GM19240 (cell line): ENCODE data around the gene TSHZ3.

Source experiments
- DNase-seq: peaks from one replicate; pipeline ENCODE4 v3.0.0; 2011; ENCODE audit warnings: low spot score; ENCODE audit not compliant: insufficient read length

Gene TSHZ3

DNA sequence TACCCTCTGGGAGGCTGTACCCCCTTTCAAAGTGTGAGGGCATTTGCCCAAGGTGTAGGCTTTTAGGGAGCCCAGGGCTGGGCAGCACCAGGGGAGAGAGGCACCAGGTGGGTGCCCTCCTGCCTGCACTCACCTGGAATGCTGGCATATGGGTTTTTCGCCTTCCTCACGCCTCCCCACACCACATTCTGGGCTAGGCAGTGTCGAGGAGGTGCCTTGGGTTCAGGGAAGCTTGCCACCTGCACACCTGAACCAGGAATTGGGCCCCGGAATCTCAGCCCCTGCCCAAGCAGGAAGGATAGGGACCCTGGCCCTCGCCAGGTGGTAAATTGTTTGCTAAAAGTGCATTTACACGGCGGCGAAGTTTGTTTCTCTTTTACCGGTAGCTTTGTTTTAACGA lies 5.1 kb upstream of the TSHZ3 start:
- DNase-seq: no peak

DNA sequence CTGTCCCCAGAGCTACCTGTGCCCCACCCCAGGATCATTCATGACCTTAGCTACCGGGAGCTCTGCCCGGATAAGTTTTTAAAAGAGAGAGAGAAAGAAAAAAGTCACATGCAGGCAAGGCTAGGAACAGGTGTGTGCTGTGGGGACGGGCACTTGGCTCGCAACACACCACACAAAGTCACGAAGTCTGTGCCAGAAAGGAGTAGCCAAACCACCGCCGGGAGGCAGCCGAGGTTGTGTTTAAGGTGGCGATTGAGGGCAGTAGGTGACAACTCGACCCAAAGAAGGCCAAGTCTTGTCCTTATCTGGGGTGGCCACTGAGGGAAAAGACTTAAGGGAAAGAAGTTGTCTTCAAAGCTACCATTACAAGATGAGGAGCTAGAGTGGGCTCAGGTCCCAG lies 4.6 kb upstream of the TSHZ3 start:
- no peak for DNase-seq

DNA sequence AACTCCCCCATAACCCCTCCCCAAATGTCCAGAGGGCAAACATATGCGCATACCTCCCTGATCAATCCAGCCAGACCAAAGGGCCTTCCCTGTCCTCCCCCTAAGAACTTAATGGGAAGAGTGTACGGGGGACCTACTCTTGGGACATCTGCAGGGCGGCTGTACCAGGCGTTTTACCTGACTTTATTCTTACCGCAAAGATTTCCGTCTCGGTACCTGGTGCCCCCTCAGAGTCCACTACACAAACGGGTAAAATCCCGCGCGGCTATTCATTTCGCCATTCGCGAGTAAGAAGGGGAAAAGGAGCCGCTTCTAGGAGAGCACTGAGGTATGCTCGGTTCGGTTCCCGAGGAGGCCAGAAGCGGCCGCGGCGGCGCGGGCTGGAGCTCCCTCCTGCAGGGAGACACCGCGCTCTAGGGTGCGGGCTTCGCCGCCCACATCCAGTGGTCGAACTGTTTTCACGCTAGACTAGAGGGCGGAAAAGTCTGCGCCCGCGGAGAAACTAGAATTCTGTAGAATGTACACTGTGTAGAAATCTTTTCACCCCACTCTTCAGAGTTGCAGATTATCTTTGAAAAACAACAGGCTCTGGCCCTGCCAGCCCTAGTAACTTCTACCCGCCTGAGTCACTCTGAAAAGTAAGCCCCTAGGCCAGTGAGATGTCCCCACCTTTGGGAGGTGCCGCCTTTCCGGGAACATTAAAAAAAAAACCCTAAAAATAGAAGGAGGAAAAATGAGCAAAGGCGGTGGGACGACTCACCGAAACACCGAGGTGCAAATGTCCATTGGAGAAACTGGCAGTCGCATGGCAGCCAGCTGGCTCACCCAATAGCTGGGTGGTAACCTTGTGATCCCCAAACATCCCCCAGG lies 3.8 kb upstream of the TSHZ3 start:
- DNase-seq: no peak

DNA sequence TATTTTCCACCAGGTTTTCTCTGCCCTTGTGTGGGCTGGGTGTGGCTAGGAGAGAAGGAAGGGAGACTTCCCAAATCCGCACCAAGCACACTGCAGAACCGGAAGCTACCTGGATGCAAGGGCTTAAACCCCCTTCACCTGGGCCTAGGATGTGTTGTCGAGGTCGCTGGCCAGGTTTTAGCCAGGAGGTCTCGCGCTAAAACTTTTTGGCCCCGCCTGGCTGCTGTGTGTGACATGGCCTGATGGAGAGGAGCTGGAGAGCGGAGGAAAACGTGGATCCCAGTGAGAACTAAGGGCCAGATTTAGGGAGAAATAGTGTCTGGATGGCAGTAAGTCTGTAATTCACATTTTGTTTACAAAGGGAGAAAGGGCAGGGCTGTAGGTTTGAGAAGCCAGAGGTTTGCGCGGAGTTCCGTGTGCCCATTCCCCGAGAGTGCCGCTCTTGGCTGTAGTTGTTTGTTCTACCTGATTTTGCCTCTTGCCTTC lies 3.1 kb upstream of the TSHZ3 start:
- DNase-seq: no peak

DNA sequence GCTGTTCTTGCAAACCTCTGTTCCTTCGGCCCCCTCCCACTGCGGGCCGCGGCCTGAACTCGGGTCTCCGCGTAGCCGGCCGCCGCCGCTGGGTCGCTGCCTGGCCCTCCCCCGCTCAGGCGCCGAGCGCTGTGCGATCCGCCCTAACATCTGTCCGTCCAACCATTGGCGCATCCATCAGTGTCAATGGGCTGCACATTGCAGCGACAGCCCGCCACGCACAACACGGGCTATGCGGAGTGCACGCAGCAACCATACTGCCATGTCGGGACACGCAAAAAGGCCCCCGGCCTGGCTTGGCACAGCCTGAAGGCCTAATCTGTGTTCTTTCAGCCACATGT lies 2.6 kb upstream of the TSHZ3 start:
- no peak for DNase-seq

DNA sequence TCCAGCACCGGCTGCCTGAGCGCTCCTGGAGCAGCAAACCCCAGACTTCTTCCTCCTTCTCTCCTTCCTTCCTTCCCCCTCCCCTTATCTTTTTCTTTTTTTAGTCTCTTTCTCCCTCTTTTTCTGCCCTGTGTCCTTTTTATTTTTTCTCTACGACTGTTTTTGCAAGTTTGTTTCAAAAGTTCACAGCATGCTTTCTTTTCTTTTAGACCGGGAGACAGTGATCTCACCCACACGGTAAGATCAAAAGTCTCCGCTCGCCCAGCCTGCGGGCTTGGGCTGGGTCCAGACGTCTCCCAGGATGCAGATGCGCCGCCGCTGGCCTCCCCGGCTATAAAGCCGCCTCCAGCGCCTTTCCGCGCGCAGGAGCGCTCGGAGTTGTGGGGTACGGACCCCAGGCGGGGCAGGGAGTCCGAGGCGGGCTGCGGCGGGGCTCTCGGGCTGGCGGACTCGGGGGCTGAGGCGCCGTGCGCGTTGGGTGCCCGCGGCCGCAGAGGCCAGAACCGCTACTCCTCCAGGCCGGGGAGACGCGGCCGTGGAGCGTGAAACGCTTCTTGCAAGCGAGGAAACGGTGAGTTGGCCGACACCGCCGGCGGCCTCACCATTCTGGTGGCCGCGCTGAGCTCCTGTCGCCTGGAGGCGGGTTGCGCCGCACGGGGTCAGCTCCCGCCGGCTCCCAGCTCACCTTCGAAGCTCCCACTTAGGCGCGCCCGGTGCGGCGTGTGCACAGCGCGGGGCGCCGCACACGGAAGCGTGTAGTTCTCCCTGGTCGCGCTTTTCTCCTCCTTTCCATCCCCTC lies 2.0 kb upstream of the TSHZ3 start:
- DNase-seq: no peak

DNA sequence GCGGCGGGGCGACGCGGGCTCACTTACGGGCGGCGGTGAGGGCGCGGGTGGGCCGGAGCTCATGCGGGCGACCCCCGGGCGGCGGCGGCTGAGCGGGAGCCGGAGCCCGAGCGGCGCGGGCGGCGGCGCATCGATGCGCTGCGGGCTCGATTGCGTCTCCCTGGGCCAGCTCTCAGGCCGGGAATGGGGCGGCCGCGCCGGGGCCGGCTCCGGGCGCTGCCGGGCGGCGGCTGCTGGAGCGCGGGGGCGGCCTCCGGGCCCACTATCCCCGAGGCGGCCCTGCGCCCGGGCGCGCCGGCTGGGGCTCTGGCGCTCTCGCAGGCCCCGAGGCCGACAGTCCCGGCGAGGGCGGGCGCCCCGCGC lies 1.4 kb upstream of the TSHZ3 start:
- no peak for DNase-seq

DNA sequence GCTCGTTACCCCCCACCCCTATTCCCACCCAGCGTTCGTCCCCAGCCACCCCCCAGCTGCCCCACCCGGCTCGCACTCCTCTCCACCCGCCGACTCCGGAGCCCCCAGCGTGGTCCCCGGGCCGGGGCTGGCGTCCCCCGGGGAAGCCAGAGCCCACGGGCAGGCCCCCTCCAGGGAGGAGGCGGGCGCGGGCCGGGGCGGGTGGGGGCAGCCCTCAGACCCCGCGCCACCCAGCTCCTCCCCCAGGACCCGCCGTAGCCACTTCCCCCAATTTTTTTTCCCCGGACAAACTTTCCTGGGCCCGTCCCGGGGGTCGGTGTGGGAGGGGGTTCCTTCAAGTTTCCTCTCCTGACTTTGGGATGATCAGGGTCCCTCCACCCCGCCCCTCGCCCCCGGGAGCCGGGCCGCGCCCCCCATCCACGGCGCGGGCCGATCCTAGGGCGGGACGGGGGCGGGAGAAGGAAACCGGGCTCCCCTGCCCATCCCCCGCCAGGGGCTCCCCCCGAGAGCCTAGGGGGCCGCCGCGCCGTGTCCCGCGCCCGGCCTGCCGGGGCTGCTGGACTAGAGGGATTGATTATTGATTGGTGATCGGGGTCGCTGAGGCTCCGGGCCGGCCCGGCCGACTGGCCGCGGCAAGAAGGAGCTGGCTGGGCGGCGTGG lies 927 bp upstream of the TSHZ3 start:
- no peak for DNase-seq

DNA sequence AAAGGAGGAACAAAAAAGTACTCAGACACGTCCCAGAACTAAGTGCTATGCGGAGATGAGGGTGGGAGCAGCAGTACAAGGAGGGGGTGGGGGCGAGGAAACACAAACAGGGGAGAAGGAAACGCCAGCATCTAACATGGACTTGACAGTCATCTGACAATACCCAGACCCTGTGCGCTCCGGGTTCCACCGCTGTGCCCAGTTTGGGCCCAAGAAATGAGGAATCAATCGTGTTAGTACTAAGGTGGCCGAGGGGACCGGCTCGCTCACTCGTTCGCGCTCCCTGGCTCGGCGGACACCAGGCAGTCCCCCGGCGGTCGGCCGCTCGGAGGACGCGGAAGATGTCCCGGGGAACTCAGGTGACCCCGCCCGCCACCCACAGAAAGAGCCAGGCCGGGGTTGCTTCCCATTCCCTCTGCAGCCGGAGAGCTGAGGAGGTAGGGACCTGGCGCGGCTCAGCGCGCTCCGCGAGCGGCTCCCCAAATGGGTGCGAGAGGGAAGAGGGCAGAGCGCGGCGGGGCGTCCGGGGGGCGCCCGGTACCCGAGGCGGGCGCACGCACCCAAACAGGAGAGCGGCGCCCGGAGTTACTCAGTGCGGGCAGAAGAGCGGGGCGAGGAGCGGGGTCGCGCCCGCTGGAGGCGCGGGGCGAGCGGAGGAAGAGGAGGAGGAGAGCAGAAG lies 616 bp downstream of the TSHZ3 start:
- no peak for DNase-seq

DNA sequence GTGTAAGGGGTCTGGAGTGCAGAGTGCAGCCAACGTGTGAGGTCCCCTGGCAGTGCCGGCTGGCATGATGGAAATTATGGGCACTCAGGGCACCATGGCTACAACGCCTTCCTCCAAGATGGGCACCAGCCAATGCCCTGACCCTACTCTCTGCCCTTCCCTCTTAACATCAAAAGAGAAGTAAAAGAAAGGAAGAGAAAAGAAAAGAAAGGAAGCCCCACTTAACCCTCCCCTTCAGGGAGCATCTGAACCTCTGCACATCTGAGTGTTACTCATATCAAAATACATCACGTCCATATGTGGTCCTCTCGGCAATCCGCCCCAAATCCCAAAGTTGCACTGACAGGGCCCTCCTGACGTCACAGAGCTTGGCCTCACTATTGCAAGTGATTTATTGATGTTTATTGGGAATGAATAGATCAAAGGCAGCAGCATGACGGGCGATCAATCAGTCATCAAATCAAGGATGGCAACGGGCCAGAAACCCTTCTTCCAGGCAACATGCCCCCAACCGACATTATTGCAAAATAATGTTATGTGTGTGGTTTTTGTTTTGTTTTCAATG lies 1.3 kb downstream of the TSHZ3 start:
- no peak for DNase-seq

DNA sequence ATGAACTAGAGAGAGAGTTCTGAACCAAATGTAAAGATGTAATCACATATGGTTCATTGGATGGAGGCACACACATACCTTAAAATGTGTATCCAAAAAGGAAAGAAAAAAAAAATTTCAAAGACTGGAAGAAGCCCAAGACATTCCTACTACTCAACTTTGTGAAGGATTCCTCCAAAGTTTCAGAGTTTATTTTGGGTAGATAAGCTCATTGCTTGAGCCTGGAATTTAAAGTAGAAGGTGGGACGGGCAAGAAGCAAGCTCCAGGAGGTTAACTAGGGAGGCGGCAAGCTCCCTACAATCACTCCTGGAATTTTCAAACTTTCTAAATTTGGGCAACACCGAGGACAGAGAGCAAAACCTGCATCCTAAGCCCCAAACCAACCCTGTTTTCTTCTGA lies 1.9 kb downstream of the TSHZ3 start:
- no peak for DNase-seq

DNA sequence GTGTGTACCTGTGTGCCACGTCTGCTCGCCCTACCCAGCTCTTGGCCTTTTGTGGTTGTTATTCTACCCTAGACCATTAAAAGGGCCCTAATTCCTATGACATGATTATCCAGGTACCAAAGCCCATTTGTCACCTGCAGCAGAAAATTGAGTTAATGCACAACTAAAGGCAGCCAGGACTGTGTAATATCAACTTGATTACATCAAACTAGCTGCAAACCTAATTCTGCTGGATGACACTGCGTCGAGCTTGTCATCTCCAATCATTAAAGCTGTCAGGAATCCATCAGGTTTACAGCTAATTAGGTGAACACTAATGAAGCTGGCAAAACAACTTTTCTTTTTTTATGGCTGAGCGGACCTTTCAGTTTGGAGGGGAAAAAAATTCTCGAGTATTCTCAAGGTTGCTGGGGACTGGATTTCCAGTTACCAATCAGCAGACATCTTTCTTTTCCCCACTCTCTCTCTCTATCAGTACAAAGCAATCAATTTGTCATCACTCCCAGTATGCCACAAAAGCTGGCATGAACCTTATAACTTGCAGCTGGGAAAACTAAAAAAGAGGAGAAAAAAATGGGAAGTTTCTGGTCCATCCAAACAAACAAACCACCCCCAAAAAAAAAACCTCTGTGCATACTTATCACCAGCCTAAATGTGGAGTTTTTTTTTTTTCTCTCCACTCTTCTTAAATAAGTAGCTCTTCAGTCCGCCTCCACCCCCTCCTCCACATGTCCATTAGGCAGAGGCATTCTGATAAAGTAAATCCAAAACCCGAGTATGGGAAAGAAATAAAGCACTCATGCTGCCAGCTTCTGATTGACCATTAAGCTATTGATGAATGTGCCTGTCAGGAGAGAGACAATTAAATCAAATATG lies 2.8 kb downstream of the TSHZ3 start:
- DNase-seq: no peak

DNA sequence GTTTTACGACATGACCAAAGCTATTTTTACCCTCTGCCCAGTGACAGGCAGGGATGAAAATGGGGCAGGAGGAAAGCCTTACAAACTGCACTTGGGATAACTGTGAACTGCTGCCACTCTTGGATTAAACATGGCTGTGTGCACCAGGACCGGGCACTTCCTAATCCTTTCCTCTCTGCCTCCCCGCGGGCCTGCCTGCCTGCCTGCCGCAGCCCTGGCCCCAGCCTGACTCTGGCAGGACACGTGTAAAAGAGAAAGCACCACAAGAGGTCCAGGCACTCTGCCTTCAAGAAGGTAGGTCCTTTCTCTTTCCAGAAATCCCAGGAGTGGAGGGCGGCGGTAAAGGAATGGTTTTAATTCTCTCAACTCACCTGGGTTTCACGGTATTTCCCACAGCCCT lies 4.8 kb downstream of the TSHZ3 start:
- DNase-seq: no peak

DNA sequence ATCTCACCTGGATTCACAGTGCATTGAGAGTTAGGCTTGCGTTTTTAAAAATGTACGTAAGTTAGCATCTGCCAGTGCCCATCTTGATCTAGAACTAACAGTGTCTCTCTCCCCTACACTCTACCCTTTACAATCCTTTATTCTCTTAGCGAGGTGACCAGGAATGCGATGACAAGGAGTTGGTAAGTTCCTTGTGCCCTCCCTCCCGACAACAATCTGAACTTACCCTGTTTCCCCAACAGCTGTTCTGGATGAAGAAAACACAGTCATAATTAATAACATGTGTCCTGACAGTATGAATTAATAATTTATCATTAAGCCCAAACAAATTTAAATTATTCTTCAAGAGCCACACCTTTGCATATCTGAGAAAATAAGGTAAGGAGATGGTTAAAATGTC lies 6.3 kb downstream of the TSHZ3 start:
- DNase-seq: no peak

DNA sequence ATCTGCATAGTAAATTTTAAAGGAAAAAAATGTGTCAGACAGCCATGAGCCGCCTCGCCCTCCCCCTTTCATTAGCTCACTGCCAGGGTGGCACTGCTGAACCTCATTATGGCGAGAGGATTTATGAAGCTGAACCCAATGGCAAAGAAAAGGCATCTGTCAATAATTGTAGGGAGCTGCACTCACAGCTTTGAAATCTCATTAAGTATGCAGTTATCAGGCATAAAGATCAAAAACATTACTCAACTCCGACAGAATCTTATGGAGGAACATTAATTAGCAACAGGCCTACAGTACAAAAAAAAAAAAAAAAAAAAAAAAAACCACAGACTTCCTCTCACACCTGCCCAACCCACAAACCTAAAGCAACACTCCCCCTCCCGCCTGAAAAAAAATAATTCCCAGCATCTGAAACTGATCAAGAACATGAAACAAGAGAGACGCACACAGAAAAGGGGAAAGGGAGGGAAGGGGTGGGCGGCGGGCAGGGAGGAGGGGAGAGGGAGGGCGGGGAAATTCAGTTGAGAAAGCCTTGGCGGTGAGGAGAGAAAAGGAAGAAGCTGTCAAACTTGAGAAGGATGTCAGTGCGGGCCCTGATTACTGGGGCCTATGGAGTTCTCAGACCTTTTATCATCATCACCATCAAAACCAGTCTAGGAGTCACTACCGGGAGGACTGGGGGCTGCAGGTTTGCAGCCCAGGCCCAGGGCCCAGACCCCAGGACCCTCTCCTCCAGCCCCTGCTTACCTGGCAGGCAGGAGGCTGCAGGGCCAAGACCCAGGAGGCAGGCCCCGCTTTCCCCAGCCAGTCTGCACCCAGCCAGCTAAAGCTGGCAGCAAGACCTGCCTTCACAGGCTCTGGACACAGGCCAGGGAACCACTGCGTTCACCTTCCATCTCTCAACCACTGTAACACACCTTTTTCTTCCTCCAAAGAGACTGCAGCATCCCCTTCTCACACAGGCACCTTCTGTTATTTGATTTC lies 8.9 kb downstream of the TSHZ3 start:
- DNase-seq: no peak

DNA sequence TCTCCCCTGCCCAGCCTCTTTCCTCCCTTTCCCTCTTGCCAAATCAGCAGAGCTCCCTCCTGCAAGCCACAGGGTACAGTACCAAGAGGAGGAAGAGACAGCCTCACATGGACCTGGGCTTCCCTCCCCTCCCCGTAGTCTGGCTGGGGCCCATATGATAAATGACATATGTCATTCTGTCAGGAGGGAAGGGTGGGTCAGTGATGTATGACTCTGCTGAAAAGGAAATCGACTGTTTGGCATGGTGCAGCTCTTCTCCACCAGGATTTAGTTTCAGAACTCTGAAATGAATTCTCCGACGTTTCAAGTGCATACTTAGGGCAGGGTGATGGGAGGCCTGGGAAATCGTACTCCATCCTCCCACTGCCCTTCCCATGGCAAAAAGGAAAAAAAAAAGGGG lies 9.8 kb downstream of the TSHZ3 start:
- DNase-seq: no peak

DNA sequence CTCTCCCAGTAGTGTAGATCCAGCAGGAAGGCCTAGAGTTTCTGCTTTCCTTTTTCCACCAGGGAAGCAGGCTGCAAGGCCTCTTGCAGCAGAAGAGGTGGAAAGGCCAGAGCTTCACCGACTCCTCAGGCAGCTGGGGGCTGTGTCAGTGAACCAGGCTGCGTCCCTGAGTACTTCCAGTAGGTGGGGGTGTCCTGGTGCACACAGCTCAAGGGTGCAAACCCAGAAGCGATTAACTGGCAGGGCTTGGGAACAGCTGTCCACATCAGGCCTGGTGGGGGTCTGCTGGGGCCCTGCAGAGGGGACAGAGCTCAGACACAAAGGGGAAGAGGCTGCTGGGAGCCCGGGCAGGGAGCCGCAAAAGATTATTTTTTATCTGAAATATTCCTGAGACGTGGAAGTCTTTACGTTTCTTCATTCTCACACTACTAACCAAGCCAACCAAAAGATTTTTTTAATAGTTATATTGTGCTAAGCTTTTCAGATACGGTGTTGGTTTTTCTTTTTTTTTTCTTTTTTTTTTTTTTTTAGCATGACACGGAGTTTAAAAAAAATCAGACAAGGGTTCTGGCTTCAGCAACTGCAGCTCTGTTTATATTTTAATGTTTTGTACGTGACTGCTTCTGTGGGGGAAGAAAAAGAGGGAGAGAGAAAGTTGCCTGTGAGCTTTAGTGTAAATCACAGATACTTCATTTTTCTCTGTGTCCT lies 11.0 kb downstream of the TSHZ3 start:
- no peak for DNase-seq
